ENCODE measurements around the gene FYN. TPM values are rescaled to one million over a fixed set of nuclear protein-coding genes. Genes with fewer than 3 reads are reported as not detected.

FYN gene
- total and polyA plus RNA-seq, 10 of the 15 experiments (the other 5 are each of a cell fraction or from before 2014, with no cell fraction given): 51.4 to 247 (median 138) TPM

- Histone ChIP-seq H4K20me1 (ENCODE audit: control insufficient read depth, insufficient read depth) (no peaks in the 10 kb centered on the region), H2AFZ (ENCODE audit: control insufficient read depth, low read depth, low read length) (no peak overlapping the region), H3K4me3 (no peak overlapping the region), H3K79me2 (ENCODE audit: control insufficient read depth, insufficient read depth, low read length) (no peaks in the 10 kb centered on the region), H3K9me3 (replicated peaks; ENCODE audit: control insufficient read depth, insufficient read depth, low read length) (no peaks in the 10 kb centered on the region), H3K4me2 (ENCODE audit: control insufficient read depth, insufficient read depth) (no peak overlapping the region), H3K27me3 (replicated peaks in 1 of 2; ENCODE audit: control insufficient read depth in 2 of 2, insufficient read depth in 2 of 2, low read length in 1 of 2) (no peaks in the 10 kb centered on the region), H3K4me1 (ENCODE audit: control insufficient read depth, insufficient read depth, low read length) (no peaks in the 10 kb centered on the region), H3K27ac (ENCODE audit: control insufficient read depth, insufficient read depth) (no peak overlapping the region), H3K9ac (ENCODE audit: control insufficient read depth, insufficient read depth, low read length) (no peak overlapping the region), H3K36me3 (ENCODE audit: control insufficient read depth in 2 of 2, insufficient read depth in 2 of 2, low read length in 1 of 2) (peaks cover 16 to 25% of the 10 kb centered on the region in 2 experiments)
- FAIRE-seq (no peak), ATAC-seq (no peak), DNase-seq (ENCODE audit: low read depth, low spot score) (no peak)
- BruUV-seq (replicated peaks): no TSS peak
- TF ChIP-seq PRDM15 (CRISPR knock-in tag; IDR thresholded peaks at IDR 0.05): no peak
- TF ChIP-seq TBL1XR1 (IDR thresholded peaks at IDR 0.05; ENCODE audit: low read depth, low read length): no peak
- TF ChIP-seq KAT2A (conservative IDR thresholded peaks at IDR 0.05; ENCODE audit: control insufficient read depth, low read depth, low read length): no peak
- no peak for TF ChIP-seq SUPT20H (IDR thresholded peaks at IDR 0.05; ENCODE audit: borderline replicate concordance, control insufficient read depth, low read depth, low read length)
- no peak for TF ChIP-seq KDM1A (IDR thresholded peaks at IDR 0.05; ENCODE audit: borderline replicate concordance)
- TF ChIP-seq SREBF2 (IDR thresholded peaks at IDR 0.05; ENCODE audit: low read length): no peak
- TF ChIP-seq CBFB (IDR thresholded peaks at IDR 0.05; ENCODE audit: low read depth): no peak
- 12% methylated on average over 3 of the region's 3 CpGs for WGBS (ENCODE audit: insufficient coverage, insufficient replicate concordance, low lambda C conversion rate, missing lambda C conversion rate)
- in situ Hi-C loops (cut with MboI) (no loop called here), intact Hi-C loops (cut with micrococcal nuclease; ENCODE audit: unreplicated experiment) (no loop called here)
- ChIA-PET RAD21 (ENCODE audit: unreplicated experiment) (interaction anchor here (1.0 kb wide), 1 partner anchor 15 kb away, joined by 3 read pairs; no protein-coding TSS in a partner anchor), CTCF (interaction anchor here (0.7 to 1.6 kb wide), 3 partner anchors 9 to 193 kb away, joined by 3 to 6 read pairs (median 4); no protein-coding TSS in a partner anchor), SMC1A (ENCODE audit: uncharacterized antibody, unreplicated experiment) (interaction anchor here (0.6 to 2.3 kb wide), 7 partner anchors 9 to 418 kb away, joined by 3 to 11 read pairs (median 4); partner anchors contain the start of gene TRAF3IP2), POLR2A (no interaction called here)
Observed at GRCh38 chr6:111677249-111677990, 195.8 kb downstream of the FYN start.
